Esophagus muscularis mucosa (tissue), 3 donors: ENCODE measurements around the gene VASH2.

Experiments used
- CTCF ChIP-seq, 3 experiments: fragments of 200-600 bp in 2 of 3; fragments of 450-650 bp in 1 of 3; sonication (generic) in 2 of 3; IDR thresholded peaks; one replicate each; pipeline ENCODE4 v1.5.1; 2017 to 2019; ENCODE audit warnings: antibody characterized with exemption in 3 of 3, mild to moderate bottlenecking in 2 of 3, moderate library complexity in 1 of 3
- POLR2AphosphoS5 ChIP-seq, 2 donors: sonication (generic); formaldehyde crosslinking; IDR thresholded peaks; one replicate each; pipeline ENCODE4 v1.6.1; 2017; ENCODE audit warnings: antibody characterized with exemption in 2 of 2

DNA sequence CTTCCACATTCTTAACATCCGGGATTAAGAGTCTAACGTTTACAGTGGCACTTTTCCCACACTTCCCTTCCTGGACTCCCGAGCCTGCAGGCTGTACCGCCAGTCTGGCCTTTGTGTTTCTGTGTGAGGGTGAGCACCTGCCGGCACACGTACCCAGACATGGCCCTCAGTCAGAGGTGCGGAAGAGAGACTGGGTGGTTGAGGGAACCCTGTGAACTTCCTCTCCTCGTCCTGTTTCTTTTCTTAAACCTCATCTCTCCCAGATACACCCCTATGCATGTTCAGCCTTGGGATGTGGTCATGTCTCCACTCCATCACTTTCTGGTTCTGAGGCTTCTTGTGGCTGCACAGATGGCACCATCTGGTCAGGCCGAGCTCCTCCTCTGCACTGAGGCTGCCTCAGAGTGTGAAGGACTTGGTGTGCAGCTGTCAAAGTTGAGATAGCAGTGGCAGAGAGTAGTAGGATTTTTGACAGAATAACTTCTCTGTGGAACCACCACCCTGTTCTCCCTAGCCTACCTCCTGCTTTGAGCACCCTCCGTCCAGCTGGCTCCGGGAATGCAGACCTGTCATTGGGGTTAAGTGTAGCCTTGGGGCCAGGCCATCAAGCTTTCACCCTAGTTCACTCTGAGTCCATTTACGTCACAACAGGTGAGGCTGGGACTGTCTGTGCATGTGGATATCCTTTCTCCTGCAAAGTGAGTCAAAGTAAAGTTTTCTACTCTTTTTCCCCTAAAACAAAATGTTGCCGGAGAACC, 31.4 kb downstream of the VASH2 start:
- TF ChIP-seq POLR2AphosphoS5 (IDR thresholded peaks at IDR 0.05) = no peak
- no peak for TF ChIP-seq CTCF (IDR thresholded peaks at IDR 0.05)
